Inflammatory macrophage (primary cell): ENCODE results near the gene FREM1.

Experiments used
- DNase-seq, 2 donors: peaks; one replicate each; pipeline ENCODE4 v3.0.0-alpha.2; 2020 to 2022

The FREM1 gene

DNA sequence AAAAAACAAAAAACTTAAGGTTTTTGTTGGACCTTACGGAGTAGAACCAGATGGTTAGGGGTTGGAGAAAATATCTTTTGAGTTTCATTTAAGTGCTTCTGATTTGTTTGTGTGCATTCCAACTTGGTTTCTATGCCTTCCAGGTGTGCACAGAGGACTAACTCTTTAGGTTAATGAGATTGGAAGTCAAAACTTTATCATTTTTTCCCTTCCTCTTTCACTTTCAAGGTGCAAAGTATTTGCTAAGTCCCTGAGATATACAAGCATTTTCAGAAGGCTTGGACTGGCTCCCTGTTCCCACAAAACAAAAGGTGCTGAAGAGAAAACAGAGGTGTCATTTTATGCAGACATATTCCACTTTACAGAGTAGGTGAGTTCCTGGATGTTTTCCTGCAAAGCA, 157.4 kb downstream of the FREM1 start:
- DNase-seq: no peak

DNA sequence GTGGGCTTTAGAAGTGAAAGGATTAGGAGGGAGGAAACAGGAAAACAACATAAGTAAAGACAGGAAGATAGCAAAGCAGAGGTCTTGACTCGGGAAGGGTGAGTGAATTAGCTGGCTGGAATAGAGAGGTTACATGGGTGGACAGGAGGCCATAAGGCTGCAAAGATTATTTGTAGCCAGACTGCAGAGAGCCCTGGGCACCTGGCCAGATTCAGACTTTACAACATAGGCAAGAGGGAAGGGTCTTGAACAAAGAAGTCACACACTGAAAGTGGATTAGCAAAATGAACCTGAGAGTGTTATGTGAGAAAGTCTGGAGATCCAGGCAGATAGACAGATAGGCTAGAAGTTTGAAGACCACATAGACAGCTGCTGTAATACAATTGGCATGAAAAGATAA, 158.0 kb downstream of the FREM1 start:
- DNase-seq: no peak

DNA sequence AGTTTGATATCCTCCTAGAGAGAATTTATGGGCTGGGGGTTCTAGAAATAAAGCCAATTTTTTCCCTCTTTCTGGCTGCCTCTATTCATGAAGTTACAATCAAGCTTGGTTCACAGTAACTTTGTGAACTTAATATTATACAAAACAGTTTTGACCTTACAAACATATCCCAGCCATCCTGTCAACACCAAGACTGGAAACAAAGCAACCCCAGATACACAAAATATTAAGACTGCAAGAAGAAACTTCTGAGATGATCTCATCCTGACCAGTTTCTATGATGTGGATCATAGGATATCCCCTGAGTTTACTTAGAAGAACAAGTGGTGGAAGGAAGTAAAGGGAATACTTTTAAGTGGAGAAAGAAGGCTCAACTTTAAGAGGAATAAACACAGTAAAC, 159.4 kb downstream of the FREM1 start:
- DNase-seq: no peak

DNA sequence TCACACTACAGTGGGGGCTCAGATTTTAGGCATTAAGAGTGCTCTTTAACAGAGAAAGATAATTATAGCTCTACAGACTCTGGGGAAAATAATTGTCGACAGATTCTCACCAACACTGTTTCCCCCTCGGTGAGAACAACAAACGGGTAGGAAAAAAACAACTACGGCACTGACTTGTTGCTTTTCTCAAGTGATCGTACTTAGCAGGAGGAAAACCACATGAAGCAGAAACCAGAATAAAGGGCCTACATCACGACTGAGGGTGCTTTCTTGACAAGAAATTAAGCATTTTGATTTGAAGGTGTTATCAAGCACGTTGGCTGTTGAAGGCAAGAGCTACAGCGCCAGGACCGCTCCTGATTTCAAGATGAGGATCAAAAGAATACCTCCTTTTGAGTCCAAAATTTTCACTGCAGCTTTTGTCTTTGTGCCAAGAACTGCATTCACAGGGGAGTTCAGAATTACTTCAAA, 160.5 kb downstream of the FREM1 start:
- DNase-seq: no peak

DNA sequence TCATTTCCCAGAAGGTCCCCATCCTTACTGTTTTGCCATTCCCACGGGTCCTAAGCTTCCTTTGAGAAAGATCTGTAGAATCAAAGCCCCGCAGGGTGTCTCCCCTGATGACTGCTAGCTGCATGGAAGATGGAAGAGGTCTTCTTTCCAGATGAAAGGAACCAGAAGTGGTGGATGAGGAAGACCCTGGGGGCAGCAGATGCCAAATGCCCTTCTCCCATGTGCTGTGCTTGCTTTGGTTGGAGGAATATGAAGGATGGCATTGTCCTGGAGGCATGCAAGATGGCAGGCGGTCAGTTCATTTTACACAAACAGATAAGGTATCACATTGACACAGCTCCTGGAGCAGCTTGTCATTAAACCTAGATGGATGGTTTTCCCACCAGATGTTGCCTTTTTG, 161.9 kb downstream of the FREM1 start:
- DNase-seq: no peak

DNA sequence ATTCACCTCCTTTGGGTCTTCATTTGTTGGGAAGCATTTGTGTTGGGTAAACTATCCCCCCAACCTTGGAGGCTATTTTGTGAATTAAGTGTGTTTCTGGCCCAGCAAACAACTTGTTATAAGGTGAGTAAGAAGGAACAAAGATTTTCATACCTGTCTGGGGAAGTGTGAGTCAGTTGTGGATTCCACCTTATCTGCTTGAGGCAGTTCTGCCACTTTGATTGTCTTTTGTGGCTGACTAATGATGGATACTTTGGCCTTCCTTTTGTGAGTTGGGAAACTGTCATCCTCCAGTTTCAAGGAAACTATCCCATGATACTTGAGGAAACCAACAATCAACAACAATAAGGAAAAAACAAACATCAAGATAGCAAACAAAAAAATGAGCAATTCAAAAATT, 163.1 kb downstream of the FREM1 start:
- no peak for DNase-seq

DNA sequence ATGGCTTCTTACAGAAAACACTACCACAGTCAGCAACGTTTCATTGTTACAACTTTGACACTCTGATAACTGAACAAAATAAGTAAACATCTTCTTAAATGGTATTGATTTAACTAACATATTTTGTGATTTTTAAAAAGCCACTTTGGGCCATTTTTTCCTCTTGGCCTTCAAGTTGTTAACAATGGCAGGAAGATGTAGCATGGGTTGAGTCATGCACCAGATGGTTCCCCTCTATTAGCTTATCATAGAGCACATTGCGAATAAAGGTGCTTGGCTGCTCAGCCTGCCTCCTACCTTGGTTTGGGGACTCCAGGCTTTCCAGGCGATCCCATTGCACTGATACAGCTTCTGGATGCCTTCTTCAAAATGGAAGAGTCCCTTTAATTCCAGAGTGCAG, 163.6 kb downstream of the FREM1 start:
- DNase-seq: no peak

DNA sequence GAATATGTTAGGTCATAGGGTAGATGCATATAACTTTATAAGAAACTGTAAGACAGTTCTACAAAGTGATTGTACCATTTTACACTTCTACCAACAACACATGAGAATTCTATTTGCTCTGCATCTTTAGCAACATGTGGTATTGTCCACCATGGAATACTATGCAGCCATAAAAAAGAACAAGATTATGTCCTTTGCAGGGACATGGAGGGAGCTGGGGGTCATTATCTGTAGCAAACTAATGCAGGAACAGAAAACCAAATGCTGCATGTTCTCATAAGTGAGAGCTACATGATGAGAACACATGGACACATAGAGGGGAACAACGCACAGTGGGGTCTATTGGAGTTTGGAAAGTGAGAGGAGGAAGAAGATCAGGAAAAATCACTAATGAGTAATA, 165.5 kb downstream of the FREM1 start:
- no peak for DNase-seq

DNA sequence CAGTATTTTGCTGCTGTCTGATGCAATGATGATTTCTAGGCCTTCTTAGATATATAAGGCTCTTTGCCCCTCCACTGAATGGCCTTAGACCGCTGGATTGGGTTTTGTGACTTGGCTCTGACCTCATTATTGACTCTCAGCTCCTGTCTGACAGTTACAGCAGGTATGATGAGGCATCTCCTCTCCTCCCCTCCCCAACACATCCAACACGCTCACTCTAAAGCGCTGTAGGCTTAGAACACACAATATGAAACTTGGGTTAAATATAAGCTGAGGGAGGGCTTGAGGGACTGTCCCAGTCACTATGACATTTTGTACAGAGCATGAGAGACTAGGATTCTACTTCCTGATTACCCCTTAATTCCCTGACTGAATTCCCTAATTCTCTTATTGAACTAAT, 168.9 kb downstream of the FREM1 start:
- DNase-seq: no peak

DNA sequence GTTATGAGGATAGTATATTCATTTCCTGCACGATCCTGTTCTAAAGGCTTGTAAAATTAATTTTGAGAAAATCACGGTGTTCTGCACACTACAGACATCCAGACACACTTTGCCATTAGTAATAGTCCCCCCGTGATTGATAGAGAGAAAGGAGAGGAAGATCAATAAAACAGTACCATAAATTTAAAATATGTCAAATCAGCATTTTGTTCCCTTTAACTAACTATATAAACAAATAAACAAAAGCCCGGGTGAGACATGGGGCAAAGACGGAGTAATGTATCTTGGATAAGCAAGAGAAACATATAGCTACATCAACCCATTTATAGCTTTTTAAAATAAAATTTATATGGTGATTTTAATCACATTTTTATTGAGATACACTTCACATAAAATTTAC, 177.1 kb downstream of the FREM1 start:
- no peak for DNase-seq

DNA sequence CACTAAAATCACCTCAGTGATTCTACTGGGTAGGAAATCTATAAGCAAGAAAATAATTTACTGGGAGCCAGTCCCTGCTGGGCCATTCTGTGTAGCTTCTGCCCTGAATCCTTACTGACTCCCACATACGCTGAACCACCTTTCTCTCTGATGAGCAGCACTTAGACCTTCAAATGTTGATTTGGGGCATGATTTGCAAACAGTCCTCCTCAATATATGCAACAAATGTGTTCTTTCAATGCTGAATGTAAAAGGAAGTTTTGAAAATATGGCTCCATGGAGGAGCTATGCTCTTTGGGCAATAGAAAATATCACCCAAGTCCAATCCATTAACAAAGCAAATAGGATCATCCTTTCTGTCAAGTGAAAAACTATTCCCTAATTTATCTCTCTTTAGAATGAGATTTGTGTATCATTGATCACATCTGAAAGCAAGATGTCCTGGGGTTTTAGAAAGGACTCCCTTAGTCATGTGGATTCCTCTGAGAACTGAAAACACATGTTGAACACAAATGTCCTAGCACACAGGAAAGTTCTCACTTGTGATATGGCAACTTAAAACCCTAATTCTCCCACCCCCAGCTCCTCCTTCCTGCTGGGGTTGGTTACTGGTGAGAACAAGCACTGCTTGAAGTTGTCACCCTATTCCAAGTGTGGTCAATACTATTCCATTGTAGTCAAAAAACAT, 178.8 kb downstream of the FREM1 start:
- DNase-seq: no peak

DNA sequence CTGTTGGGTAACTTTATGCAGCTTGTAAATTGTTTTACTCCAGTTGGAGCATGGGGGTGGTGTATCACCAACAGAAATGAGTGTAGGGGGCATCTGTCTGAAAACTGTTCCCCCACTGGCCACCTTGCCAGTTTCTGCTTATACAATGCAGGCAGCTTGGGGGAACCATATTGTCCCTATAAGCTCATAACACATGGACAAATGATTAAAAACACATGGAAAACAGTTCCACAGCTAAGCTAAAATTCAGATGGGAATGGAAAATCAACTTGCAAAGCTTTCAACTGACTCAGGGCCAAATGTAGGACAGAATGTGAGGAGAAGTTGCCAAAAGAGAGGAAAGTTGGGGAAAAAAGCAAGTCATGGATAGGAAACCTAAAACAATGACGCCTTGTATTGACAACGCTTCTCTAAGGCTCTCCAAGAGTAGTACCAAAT, 179.7 kb downstream of the FREM1 start:
- no peak for DNase-seq

DNA sequence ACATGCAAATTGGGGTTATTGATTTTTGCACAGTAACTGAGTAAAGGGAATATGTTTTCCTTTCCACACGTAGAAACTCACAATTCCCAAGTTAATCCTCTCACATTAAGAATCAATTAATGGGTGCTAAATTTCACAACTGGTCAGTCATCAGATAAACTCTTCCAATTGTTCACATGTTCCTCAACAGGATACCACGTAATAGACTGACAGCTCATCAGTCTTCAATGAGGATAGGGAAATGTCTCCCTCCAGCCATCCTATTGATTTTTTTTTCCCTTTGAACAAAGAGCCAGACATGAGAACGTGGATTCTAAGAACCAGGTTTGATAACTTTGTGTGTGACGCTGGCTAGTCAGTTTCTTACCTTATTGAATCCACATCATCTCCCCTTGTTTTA, 186.9 kb downstream of the FREM1 start:
- DNase-seq: no peak

DNA sequence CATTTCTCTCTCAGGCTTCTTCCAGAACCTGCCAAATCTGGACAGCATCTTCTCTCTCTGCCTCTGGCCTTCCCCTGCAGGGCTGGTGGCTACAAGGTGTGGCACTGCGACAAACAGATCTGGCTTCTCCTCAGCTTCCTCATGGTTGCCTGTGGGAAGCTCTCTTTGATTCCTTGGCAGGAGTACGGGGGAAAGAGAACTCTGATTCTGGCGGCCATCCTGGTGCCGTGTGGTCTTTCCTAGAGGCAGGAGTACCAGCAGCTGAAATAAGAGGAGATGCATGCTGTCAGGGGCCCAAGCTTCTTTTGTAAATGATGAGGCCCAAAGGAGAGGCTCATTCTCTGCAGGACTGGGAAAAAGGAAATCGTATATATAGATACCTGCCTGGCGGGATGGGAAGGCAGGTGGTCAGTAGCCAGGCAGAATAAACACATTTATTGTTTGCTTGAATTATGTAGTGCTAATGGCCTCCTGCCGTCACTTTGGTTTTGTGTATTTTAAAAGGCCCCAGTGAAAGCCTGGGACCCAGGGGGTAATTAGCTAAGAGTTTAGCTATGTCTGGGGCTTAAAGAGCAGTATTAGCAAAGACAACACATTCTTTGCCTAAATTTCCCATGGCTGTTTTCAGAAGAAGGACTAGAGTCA, 187.7 kb downstream of the FREM1 start, which contains the start of gene CER1:
Gene CER1, minus strand, starts transcription at position 343 of the 645 bp plus-strand sequence. Its CDS starts 61 bp downstream, at position 282.
- DNase-seq: no peak

DNA sequence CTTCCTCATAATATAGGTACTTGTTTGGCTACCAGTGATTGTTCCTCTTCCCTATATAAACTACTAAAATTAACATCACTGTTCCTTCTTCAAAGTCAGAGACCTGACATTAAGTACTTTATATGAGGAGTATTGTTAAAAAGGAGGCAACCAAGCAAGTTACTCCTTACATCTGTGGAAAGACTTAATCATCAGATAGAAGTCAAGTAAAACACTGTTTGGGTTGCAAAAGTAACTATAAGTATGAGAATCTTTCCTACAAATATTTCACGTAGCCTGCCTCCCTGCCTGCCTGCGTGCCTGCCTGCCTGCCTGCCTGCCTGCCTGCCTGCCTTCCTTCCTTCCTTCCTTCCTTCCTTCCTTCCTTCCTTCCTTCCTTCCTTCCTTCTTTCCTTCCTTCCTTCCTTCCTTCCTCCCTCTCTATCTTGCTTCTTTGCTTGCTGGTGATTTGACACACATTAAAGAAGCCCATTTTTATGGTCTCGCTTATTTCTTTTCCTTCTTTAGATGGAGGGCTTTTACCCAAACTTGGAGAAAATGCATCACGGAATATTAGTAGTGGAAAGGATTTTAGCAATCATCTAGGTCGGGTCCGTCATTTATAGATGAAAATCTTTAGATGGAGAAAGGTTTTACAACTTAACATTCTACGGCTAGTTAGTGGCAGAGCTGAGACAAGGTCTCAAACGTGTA, 190.9 kb downstream of the FREM1 start:
- no peak for DNase-seq

DNA sequence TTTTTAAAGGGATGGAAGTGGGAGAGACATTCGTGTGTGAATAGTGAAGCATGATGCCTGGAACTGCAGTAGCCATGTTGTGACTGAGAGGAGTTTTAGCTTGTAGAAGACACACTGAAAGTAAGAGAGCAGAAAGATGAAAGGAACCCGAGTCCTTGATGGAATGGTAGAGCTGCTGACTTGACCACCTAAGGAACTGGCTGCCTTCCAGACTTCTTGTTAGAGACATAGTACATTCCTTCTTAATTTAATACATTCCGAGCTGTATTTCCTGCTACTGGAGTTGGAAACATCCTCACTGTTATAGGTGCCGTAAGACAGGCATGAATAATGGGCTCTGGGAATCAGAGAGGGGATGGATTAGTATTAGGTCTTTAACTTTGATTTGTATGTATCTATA, 195.1 kb downstream of the FREM1 start:
- no peak for DNase-seq

DNA sequence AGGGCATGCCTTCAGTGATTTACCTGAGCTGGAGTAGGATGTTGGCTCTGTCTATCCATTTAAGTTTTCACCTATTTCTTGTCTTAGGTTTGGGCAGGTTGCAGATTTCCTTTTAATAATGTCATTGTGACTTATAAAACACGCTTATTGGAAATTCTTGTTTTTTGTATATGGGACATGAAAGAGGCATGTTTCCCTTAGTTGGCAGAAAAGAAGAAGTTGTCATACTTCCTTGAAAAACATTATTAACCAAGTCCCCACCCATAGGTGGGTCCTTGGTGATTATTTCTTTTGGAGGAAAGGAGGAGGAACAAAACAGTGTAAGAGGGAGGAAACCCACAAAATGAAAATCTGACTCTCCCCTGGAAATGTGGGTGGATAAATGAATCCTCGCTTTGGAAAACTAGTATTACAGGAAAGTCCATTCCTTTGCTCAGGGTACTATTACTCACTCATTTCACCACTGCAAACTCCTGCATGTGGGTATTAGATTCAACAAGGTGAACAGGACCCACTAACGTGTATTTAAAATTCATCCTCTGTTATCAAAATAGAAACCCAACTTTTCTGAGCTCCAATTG, 197.0 kb downstream of the FREM1 start:
- no peak for DNase-seq

DNA sequence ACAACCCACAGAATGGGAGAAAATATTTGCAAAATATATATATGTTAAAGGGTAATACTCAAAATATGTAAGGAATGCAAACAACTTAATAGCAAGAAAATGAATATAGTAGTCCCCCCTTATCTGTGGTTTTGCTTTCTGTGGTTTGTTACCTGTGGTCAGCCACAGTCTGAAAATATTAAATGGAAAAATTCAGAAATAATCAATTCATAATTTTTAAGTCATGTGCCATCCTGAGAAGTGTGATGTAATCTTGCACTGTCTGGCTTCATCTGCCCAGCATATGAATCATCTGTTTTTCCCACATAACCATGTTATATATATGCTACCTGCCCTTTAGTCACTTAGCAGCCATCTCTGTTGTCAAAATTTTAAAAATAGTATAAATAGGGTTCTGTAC, 199.4 kb downstream of the FREM1 start:
- DNase-seq: no peak

DNA sequence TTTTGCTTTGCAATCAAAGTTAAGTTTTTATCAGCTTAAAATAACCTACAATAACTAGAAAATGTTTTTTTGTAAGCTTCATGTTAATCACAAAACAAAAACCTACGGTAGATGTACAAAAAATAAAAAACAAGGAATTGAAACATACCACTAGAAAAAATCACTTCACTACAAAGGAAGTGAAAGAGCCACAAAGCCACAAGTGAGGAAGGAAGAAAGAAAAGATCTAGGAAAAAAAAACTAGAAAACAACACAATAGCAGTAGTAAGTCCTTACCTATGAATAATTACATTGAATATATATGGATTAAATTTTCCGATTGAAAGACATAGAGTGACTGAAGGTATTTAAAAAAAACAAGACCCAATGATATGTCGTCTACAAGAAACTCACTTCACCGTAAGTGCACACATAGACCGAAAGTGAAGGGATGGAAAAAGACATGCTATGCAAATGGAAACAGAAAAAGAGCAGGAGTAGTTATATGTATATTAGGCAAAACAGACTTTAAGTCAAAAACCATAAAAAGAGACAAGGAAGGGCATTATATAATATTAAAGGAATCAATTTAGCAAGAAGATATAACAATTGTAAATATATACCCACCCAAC, 203.6 kb downstream of the FREM1 start:
- DNase-seq: no peak

DNA sequence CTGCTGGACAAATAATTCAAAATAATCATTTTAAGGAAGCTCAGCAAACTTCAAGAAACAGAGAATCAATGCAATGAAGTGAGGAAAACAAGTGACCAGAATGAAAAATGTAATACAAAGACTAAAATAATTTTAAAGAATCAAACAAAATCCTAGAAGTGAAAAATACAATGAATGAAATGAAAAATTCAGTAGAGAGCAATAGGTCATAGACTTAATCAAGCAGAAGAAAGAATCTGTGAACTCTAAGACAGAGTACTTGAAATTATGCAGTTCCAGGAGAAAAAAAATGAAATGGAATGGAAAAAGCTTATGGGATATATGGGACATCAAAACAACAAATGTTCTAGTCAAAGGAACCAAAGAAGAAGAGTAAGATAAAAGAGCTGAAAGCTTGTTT, 205.1 kb downstream of the FREM1 start:
- DNase-seq: no peak

DNA sequence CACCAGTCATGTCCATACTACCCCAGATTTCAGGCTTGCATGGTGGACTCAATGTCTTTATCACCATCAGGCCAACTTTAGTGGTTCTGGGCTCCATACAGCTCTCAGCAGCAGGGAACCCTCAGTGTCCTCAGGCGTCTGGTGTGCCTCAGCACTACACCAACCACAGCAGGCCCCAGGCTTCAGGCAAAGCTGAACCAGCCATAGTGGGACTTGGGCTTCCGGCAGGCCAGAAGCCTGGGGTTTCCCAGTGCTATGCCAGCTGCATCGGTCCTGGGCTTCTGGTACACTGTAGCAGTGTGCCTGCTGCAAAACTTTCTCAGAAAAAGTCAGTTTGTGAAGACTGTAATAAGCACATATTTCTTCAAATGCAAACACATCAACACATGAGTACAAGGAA, 205.9 kb downstream of the FREM1 start:
- DNase-seq: no peak

DNA sequence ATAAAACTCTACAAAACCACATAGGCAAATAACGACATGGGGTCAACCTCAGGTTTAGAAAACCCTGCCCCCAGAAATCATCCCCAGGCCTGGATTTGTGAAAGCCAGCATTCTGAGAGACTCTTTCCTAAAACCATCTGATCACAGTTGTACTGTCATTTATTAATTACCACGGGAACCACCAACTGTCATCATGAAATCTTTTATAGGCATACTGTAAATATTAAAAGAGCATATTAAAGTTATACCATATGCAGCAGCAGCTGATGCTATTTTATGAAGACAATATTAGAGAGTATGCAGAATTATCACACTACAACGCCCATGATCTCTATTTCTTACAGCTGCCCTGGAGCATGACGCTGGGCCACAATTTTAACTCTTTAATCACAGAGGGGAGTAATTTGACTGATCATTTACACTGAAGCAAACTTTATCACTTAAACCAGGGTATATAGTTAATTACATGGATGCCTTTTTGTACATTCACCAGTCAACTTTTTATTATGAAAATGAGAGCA, 208.0 kb downstream of the FREM1 start:
- no peak for DNase-seq
